ENCODE measurements around the gene DFFB.

GRCh38 chr1:3874736-3875135 lies 17.5 kb downstream of the DFFB start:
- TF ChIP-seq CTCF (IDR thresholded peaks at IDR 0.05), result no peak
- TF ChIP-seq POLR2A (IDR thresholded peaks at IDR 0.05), result no peak
- no peak for TF ChIP-seq EP300 (IDR thresholded peaks at IDR 0.05; ENCODE audit: low read depth)
